DND-41 (cell line): Measurements from ENCODE around the gene TTC33.

Experiments
- ATAC-seq: fragments of 200-7000 bp; cut with Tn5 transposase; 3 replicates; pipeline ENCODE4 v1.9.1; 2021; ENCODE audit warnings: low read depth; ENCODE audit not compliant: insufficient read depth
- DNase-seq: peaks from one replicate; pipeline ENCODE4 v3.0.0-alpha.2; 2020
- H2AFZ ChIP-seq: 2 replicates; pipeline ENCODE4 v1.6.0; 2012; ENCODE audit warnings: low read depth, low read length
- H3K27ac ChIP-seq: 2 replicates; pipeline ENCODE4 v1.5.1; 2012; ENCODE audit warnings: low read length, inconsistent platforms
- H3K27me3 ChIP-seq: fragments of 200-600 bp; sonication (generic); 2 replicates; pipeline ENCODE4 v1.6.0; 2012; ENCODE audit warnings: low read length, mild to moderate bottlenecking, inconsistent platforms; ENCODE audit not compliant: insufficient read depth, poor library complexity
- H3K36me3 ChIP-seq: 2 replicates; pipeline ENCODE4 v1.5.1; 2012; ENCODE audit warnings: low read length, inconsistent platforms; ENCODE audit not compliant: insufficient read depth
- H3K4me1 ChIP-seq: 2 replicates; pipeline ENCODE4 v1.5.1; 2012; ENCODE audit warnings: mild to moderate bottlenecking, low read length; ENCODE audit not compliant: insufficient read depth
- H3K4me2 ChIP-seq: 2 replicates; pipeline ENCODE4 v1.6.0; 2012; ENCODE audit warnings: mild to moderate bottlenecking, moderate library complexity, low read length, inconsistent platforms; ENCODE audit not compliant: insufficient read depth
- H3K4me3 ChIP-seq, 2 experiments: fragments of 200-600 bp in 1 of 2; shearing (Covaris generic) in 1 of 2; 2 replicates each; pipeline ENCODE4 v1.5.1; 2012 to 2016; ENCODE audit warnings: inconsistent platforms in 2 of 2, low read length in 2 of 2, mild to moderate bottlenecking in 2 of 2, low read depth in 1 of 2, moderate library complexity in 1 of 2
- H3K79me2 ChIP-seq: 2 replicates; pipeline ENCODE4 v1.6.0; 2012; ENCODE audit warnings: low read length, inconsistent platforms; ENCODE audit not compliant: insufficient read depth
- H3K9ac ChIP-seq: 2 replicates; pipeline ENCODE4 v1.6.0; 2012; ENCODE audit warnings: low read depth, mild to moderate bottlenecking, inconsistent platforms, low read length, moderate library complexity
- H3K9me3 ChIP-seq: 2 replicates; pipeline ENCODE4 v1.5.1; 2012; ENCODE audit warnings: low read length, moderate library complexity, mild to moderate bottlenecking, inconsistent platforms; ENCODE audit not compliant: insufficient read depth, severe bottlenecking
- H4K20me1 ChIP-seq: 2 replicates; pipeline ENCODE4 v1.6.0; 2012; ENCODE audit warnings: low read length; ENCODE audit not compliant: insufficient read depth
- EZH2 ChIP-seq: IDR thresholded peaks from 3 replicates; pipeline ENCODE4 v1.6.1; 2012; ENCODE audit warnings: borderline replicate concordance, low read depth, mild to moderate bottlenecking, moderate library complexity, low read length, inconsistent platforms; ENCODE audit not compliant: severe bottlenecking
- TF ChIP-seq, protein P1 (sequence below): IDR thresholded peaks from 2 replicates; pipeline ENCODE4 v1.5.1; 2012; ENCODE audit warnings: borderline replicate concordance, low read length, moderate library complexity, mild to moderate bottlenecking; ENCODE audit not compliant: poor library complexity, severe bottlenecking; ENCODE audit errors: extremely low read depth

TTC33 gene

DNA sequence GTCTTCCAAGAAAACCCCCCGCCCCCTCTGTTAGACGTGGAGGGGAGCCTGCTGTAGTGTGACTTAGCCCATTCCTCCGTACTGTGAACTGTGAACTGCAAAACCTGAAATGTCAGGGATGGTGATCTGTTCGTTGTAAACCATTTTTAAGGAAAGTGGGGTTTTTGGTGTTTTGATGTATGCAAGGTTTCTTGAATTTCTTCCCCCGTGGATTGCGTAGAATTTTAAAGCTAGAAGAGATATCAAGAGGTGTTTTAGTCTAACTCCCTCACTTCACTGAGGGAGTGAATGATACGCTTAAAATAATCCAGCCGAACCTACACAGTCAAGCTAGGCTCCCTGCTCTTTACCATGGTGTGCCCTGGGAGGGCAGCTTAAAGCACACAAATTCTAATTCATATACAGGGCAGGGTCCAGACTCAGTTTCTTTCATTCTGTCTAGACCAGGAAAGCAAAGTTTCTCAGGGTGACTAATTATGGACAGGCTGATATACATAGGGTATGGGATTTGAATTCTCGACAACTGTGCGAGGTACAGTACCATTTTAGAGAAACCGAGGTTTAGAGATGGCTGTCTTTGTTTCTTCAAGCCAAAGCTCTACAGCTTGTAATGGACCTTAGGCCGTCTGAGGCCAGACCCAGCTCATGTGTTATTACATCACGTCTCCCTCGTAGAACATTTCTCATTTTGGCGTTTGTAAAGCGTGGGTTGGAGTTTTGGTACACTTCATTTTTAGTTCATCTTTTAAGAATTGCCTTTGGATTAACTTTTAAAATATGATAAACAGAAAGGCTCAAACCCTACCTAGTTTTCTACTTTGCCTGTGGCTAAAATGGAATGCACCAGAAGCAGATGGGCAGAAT lies 73.4 kb downstream of the TTC33 start:
- ATAC-seq (no peak), DNase-seq (no peak)
- Histone ChIP-seq H3K4me2 (peak overlapping the region; percentile 65), H4K20me1 (peaks cover 69% of the 10 kb centered on the region), H3K4me3 (peak overlapping the region; percentile 95 to 96), H3K36me3 (peaks cover 71% of the 10 kb centered on the region), H3K27ac (peak overlapping the region; percentile 95), H3K9me3 (no peaks in the 10 kb centered on the region), H3K4me1 (peaks cover 38% of the 10 kb centered on the region), H3K27me3 (no peaks in the 10 kb centered on the region), H2AFZ (no peak overlapping the region), H3K9ac (peak overlapping the region; percentile 89), H3K79me2 (peaks cover 95% of the 10 kb centered on the region)
- TF ChIP-seq, protein P1, sequence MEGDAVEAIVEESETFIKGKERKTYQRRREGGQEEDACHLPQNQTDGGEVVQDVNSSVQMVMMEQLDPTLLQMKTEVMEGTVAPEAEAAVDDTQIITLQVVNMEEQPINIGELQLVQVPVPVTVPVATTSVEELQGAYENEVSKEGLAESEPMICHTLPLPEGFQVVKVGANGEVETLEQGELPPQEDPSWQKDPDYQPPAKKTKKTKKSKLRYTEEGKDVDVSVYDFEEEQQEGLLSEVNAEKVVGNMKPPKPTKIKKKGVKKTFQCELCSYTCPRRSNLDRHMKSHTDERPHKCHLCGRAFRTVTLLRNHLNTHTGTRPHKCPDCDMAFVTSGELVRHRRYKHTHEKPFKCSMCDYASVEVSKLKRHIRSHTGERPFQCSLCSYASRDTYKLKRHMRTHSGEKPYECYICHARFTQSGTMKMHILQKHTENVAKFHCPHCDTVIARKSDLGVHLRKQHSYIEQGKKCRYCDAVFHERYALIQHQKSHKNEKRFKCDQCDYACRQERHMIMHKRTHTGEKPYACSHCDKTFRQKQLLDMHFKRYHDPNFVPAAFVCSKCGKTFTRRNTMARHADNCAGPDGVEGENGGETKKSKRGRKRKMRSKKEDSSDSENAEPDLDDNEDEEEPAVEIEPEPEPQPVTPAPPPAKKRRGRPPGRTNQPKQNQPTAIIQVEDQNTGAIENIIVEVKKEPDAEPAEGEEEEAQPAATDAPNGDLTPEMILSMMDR: no peak
- TF ChIP-seq EZH2: no peak

DNA sequence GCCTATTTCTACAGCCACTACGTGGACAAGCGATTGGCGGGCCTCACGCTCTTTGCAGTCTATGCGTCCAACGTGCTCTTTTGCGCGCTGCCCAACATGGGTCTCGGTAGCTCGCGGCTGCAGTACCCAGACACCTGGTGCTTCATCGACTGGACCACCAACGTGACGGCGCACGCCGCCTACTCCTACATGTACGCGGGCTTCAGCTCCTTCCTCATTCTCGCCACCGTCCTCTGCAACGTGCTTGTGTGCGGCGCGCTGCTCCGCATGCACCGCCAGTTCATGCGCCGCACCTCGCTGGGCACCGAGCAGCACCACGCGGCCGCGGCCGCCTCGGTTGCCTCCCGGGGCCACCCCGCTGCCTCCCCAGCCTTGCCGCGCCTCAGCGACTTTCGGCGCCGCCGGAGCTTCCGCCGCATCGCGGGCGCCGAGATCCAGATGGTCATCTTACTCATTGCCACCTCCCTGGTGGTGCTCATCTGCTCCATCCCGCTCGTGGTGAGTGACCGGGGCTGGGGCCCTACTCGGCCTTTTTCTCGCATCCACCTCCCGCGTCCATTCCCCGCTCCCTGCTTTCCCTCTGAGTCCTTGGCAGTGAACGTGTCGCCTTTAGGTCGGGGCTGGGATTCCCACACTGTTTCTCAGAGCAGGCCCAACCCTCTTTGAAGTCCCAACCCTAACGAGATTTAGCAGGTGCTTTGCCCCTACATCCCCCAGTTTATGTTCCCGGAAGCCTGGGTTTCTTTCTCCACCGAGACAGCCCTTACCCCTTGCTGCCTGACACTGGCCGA lies 74.2 kb downstream of the TTC33 start:
- peak overlapping the region; percentile 95 to 96 for H3K4me3 ChIP-seq
- H3K9ac ChIP-seq: peak overlapping the region; percentile 89
- no peak overlapping the region for H2AFZ ChIP-seq
- no peaks in the 10 kb centered on the region for H3K27me3 ChIP-seq
- DNase-seq (peak; percentile 89), ATAC-seq (peak; percentile 36)
- H3K79me2 ChIP-seq: peaks cover 95% of the 10 kb centered on the region
- peak overlapping the region; percentile 65 for H3K4me2 ChIP-seq
- no peaks in the 10 kb centered on the region for H3K9me3 ChIP-seq
- peaks cover 64% of the 10 kb centered on the region for H4K20me1 ChIP-seq
- TF ChIP-seq EZH2: no peak
- TF ChIP-seq, protein P1: no peak
- peaks cover 38% of the 10 kb centered on the region for H3K4me1 ChIP-seq
- peak overlapping the region; percentile 95 for H3K27ac ChIP-seq
- peaks cover 63% of the 10 kb centered on the region for H3K36me3 ChIP-seq

DNA sequence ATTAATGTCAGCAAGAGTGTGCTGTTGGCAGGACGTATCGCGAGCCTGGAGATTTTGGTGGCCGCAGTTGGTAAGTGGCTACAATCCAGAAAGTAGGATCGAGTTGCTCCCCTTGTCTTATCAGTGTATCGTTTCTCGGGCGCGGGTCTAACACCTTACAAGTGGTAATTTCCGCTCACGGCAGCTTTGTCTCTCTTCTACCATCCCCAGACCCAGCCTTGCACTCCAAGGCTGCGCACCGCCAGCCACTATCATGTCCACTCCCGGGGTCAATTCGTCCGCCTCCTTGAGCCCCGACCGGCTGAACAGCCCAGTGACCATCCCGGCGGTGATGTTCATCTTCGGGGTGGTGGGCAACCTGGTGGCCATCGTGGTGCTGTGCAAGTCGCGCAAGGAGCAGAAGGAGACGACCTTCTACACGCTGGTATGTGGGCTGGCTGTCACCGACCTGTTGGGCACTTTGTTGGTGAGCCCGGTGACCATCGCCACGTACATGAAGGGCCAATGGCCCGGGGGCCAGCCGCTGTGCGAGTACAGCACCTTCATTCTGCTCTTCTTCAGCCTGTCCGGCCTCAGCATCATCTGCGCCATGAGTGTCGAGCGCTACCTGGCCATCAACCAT lies 74.9 kb downstream of the TTC33 start:
- TF ChIP-seq EZH2: no peak
- TF ChIP-seq, protein P1: peak; percentile 60
- H3K79me2 ChIP-seq: peaks cover 95% of the 10 kb centered on the region
- ATAC-seq: no peak
- H3K36me3 ChIP-seq: peaks cover 56% of the 10 kb centered on the region
- peak; percentile 63 for DNase-seq
- no peaks in the 10 kb centered on the region for H3K27me3 ChIP-seq
- H3K9ac ChIP-seq: peak overlapping the region; percentile 89
- peak overlapping the region; percentile 95 to 96 for H3K4me3 ChIP-seq
- peak overlapping the region; percentile 95 for H3K27ac ChIP-seq
- peak overlapping the region; percentile 65 for H3K4me2 ChIP-seq
- no peak overlapping the region for H2AFZ ChIP-seq
- peaks cover 57% of the 10 kb centered on the region for H4K20me1 ChIP-seq
- H3K4me1 ChIP-seq: peaks cover 38% of the 10 kb centered on the region
- no peaks in the 10 kb centered on the region for H3K9me3 ChIP-seq
